NCI-H2081 treated with DMSO at 0.1 percent for 48 hours (cell line): ENCODE measurements around the gene C19orf47.
"Not testable (repeated sequence)": the region's sequence is repeated elsewhere in the genome, so short reads cannot be mapped to it uniquely, and the experiment has no call there.

Experiments
- DNase-seq: peaks from one replicate; lab custom pipeline; 2025; lab: John Stamatoyannopoulos, UW

Gene C19orf47

DNA sequence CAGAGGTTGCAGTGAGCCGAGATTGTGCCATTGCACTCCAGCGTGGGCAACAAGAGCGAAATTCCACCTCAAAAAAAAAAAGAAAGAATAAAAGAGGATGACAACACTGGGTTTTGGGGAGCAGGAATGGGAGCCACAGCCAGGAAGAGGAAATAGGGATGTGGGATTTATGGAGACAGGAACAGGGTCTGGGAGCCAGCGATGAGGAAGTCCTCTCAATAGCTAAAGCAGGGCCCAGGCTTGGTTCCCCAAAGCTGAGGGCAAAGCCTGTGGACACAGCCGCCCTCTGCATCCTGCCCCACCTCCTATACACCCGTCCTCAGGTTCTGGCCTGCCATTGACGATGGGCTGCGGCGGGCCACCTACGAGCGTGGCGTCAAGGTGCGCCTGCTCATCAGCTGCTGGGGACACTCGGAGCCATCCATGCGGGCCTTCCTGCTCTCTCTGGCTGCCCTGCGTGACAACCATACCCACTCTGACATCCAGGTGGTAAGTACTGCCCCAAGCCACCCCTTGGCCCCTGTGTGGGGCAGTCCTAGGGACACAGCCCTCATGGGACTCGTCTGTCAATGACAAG, 28.2 kb upstream of the C19orf47 start:
- DNase-seq: no peak

DNA sequence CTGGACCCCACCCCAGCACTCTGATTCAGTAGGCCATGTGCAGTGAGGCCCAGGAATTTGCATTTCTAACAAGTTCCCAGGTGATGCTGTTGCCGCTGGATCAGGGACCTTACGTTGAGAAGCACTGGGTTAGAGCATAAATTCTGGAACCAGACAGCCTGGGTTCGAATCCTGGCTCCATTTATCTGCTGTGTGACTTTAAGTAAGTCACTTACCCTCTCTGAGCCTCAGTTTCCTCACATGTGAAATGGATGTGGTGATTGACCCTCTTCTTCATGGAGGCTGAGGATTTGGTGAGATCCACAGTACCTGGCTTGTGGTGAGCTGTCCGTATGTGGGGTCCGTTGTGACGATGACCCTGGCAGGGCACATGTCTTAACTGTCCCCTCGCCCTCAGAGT, 25.9 kb upstream of the C19orf47 start:
- no peak for DNase-seq

DNA sequence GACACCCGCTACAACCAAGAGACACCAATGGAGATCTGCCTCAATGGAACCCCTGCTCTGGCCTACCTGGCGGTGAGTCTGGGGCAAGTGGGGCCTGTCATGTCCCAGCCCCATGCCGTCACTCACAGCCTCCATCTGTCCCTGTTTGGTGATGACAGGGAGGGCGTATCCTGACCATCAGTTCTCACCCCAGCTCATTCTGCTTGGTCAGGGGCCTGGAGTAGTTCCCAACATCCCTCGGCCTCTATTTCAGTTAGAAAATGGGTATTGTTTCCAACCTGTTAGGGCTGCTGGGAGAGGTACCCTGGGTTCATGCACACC, 23.6 kb upstream of the C19orf47 start:
- DNase-seq: no peak

DNA sequence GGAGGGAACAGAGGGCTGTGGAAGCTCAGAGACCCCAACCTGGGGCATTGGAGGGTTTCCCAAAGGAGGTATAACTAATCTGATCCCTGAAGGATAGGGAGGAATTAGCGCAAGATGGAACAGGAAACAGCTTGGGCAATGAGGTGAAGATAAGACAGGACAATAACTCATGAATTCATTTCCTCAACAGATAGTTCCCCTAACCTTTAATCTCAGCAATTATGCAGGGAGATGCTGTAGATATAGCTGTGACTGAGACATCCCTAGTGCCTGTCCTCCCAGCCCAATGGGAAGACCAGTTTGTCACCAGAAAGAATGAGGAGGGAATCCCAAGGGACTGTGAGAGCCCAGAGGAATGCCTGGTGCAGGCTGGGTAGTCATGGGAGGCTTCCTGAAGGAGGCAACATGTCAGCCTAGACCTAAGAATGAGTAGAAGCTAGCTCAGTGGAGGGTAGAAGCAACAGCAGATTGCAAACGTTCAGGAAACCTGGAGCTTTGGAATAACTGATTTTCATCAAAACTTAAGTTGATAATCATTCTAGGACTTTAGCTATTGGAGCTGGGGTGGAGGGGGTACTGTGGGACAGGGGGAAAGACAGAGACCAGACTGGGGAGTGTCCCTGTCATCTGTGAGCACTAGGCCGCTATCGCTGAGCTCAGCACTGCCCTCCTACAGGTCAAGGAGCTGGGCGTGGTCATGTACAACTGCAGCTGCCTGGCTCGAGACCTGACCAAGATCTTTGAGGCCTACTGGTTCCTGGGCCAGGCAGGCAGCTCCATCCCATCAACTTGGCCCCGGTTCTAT, 23.0 kb upstream of the C19orf47 start:
- no peak for DNase-seq

DNA sequence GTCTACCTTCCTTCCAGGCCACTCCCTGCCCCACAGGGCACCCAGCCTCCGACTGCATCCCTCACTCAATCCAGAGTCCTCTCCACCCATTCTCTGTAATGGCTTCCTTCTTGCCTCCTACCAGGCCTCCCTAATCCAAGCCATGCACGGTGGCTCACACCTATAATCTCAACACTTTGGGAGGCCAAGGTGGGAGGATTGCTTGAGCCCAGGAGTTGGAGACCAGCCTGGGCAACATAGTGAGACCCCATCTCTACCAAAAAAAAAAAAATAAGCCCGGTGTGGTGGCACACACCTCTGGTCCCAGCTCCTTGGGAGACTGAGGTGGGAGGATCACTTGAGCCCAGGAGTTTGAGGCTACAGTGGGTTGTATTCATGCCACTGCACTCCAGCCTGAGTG, 22.1 kb upstream of the C19orf47 start:
- DNase-seq: not testable (repeated sequence)

DNA sequence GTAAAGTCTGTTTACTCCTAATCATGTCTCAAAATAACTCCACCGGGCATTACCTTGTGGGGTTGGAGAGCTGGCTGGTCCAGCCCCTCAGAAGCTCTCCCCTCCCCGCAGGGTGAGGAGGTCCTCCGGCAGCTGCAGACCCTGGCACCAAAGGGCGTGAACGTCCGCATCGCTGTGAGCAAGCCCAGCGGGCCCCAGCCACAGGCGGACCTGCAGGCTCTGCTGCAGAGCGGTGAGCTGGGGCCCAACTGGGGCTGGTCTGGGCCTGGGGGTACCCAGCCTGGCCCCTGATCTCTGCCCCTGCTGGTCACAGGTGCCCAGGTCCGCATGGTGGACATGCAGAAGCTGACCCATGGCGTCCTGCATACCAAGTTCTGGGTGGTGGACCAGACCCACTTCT, 21.6 kb upstream of the C19orf47 start:
- no peak for DNase-seq

DNA sequence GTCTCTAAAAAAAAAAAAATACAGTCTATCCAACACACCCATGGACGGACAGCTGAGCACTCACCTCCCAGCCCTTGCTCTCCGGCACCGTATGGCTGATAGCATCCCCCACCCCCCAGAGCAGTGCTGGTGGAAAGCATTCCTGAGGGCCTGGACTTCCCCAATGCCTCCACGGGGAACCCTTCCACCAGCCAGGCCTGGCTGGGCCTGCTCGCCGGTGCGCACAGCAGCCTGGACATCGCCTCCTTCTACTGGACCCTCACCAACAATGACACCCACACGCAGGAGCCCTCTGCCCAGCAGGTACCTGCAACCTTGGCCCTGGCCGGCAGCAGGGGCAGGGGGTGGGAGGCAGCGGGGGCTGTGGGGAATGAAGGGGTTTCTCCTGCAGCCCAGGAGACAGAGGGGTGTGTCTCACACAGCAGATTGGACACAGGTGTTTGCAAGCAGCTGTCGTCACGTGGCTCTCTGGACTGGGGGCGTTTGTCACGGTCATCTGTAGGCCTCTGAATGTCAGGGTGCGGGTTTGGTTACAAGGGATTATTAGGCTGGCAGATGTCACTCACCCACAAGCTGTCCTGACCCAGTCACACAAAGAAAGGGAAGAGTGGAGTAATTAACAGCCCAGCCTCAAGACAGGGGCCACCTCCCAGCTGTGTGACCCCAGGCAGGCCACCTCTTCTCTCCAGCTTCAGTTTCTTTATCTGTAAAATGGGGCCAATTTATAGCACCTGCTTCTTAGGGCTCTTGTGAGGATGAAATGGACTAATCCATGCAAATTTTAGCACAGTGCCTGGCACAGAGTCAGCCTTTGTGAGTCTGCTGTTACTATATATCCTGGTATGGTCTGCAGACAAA, 19.6 kb upstream of the C19orf47 start:
- DNase-seq: no peak

DNA sequence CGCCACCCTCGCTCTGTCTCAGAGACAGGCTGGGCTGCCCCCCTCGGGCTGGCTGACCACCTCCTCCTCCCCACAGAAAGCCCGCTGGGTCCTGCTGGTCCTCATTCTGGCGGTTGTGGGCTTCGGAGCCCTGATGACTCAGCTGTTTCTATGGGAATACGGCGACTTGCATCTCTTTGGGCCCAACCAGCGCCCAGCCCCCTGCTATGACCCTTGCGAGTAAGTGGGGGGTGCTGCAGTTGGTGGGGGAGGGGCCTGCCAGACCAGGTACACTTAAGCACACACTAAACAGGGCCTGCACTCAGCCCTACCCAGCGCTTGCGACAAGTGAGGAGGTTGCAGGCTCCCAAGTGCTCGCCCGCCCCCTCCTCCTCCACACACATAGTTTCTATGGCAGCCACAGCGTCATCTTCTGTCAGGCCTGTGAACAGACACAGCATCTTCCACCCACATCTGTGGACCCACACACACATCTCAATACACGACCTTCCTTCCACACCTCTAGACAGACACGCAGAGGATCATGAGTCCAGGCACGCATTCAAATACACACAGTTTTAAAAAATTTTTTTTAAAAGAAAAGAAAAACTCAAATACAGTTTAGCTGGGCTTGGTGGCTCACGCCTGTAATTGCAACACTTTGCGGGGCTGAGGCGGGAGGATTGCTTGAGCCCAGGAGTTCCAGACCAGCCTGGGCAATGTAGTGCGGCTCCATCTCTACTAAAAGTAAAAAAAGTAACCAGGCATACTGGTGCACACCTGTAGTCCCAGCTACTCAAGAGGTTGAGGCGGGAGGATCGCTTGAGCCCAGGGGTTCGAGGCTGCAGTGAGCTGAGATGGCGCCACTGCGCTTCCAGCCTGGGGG, 18.7 kb upstream of the C19orf47 start:
- DNase-seq: no peak

DNA sequence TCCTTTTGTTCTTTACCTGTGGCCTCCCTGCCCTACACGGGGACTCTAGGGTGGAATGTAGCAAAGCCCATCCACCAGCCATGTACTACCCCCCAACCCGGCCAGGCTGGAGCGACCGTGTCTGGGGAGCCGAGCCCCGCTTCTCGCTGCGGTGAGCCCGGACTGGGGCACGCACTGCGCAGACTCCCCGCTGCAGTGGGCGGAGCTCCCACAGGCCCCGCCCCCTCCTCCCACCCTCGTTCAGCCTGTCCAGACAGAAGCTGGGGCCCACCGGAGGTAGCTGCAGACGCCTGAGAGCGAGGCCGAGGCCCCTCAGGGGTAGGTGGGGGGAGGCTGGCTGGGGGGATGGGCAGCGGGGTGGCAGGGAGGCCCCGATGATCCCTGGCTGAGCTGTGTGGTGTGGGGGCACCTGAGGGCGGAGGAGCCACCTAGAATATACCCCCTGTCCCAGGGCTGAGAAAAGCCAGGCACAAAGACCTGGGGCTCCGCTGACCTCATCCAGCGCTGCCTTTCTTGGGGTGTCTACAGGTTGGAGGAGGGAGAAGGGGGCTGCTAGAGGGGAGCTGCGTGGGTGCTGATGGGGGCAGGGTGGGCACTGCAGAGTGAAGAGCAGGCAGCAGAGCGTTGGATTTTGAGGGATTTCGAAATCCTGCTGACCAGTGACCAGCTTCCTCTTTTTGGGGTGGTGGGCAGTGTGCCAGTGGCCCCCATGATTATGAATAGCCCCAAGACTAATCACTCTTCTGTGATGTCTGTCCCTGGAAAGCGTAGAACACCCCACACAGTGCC, 17.6 kb upstream of the C19orf47 start:
- DNase-seq: no peak

DNA sequence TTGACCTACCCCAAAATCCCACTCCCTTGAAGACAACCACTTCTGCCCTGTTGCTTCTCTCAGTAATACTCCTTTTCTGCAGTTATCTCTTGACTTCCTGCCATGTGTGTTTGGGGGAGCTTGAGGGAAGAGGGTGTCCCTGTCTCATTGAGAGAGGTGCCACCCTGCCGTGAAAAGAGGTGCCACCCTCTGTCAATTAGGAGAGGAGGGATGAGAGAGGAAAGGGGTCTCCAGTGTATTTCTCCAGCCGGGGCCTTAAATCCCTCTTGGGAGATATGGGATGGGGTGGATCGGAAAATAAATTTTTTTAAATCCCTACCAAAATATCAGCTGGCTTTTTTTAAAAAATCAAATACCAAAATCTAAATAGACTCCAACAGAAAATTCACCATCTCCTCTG, 16.8 kb upstream of the C19orf47 start:
- no peak for DNase-seq

DNA sequence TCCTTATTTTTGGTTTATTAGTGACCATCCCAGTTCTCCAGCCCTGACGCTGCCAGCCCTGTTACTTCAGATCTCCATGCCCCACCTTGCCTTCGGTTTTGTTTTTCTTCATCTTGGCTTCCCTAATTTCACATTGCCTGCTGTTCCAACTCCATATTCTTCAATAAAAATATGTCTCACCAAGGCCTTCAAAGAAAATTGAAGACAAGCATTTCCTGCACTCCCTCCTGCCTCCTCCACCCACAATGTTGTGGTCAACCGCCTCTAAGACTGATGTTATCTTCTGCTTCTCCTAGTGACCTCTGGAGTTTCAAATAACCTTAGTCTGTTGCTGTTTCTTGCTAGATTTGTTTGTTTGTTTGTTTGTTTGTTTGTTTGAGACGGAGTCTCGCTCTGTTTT, 14.9 kb upstream of the C19orf47 start:
- DNase-seq: no peak

DNA sequence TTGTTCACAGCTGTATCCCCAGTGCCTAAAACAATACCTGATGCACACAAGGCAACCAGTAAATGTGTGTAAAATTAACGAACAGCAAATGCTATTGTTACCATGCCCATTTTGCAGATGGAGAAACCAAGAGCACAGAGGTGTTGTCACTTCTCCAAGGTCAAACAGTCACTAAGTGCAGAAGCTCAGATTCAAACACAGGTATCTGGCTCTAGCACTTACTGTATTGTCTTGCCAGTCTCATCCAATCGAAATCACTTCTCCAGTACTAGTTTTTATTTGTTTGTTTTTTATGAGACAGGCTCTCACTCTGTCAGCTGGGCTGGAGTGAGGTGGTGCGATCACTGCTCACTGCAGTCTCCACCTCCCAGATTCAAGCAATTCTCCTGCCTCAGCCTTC, 14.0 kb upstream of the C19orf47 start:
- DNase-seq: no peak

DNA sequence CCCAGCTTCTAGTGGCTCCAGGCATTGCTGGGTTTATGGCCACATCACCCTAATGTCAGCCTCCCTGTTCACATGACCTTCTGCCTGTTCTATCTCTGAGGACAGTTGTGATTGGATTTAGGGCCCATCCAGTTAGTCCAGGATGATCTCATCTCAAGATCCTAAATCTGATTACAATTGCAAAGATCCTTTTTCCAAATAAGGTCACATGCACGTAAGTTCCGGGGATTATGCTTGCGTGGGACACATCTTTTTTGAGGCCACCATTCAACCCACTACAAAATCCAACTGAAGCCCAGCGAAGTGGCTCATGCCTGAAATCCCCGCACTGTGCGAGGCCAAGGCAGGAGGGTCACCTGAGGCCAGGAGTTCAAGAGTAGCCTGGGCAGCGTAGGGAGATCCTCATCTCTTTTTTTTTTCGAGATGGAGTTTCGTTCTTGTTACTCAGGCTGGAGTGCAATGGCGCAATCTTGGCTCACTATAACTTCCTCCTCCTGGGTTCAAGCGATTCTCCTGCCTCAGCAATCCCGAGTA, 12.6 kb upstream of the C19orf47 start:
- DNase-seq: no peak

DNA sequence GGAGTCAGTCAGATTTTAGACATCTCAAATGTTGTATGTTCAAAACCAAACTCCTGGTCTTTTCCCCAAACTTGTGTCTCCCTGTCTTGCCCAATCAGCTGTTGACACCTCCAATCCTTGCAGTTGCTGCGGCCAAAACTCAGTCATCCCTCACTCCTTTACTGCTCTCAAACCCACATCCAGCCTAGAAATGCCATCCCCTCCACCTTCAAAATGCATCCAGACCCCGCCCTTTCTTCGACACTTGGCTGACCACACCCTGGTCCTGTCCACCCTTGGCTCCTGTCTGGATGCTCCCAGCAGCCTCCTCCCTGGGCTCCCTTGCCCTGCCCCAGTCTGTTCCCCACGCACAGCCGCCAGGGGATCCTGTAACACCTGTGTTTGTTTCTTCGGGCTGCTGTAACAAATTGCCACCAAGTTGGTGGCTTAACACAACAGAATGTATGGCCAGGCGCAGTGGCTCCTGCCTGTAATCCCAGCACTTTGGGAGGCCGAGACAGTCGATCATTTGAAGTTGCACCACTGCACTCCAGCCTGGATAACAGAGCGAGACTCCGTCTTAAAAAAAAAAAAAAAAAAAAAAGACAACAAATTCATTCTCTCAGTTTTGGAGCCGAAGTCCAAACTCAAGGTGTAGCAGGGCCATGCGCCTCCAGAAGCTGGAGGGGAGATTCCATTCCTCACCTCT, 12.0 kb upstream of the C19orf47 start:
- no peak for DNase-seq

DNA sequence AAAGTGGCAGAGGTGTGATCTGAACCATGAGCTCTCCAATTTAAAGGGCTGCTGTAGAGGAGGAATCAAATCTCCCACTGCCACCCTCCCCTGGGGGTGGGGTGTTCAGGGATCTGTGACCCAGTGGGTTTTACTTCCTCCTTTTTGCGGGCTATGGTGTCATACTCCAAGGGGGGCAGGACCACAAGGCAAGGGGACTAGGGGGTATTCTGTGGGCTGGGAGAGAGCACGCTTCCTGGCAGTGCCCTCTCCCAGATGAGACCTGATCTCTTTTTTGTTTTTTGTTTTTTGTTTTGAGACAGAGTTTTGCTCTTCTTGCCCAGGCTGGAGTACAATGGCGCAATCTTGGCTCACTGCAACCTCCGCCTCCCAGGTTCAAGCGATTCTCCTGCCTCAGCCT, 10.6 kb upstream of the C19orf47 start:
- no peak for DNase-seq

DNA sequence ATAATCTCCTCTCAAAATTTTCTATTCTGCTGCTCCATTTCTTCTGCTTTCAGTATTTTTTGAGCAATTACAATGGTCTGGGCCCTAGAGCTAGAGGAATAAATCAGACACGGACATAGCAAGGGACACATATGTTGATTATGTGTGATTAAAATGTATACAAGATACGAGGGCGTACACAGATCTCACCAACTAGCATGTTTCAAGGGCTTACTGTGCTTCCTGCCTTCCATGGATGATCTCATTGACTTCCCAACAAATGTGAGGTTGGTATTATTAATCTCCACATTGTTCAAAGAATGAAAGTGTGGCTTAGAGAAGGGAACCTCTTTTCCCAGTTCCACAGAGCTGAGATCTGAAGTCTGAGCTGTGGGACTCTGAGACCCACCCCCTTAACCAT, 9.4 kb upstream of the C19orf47 start:
- DNase-seq: no peak

DNA sequence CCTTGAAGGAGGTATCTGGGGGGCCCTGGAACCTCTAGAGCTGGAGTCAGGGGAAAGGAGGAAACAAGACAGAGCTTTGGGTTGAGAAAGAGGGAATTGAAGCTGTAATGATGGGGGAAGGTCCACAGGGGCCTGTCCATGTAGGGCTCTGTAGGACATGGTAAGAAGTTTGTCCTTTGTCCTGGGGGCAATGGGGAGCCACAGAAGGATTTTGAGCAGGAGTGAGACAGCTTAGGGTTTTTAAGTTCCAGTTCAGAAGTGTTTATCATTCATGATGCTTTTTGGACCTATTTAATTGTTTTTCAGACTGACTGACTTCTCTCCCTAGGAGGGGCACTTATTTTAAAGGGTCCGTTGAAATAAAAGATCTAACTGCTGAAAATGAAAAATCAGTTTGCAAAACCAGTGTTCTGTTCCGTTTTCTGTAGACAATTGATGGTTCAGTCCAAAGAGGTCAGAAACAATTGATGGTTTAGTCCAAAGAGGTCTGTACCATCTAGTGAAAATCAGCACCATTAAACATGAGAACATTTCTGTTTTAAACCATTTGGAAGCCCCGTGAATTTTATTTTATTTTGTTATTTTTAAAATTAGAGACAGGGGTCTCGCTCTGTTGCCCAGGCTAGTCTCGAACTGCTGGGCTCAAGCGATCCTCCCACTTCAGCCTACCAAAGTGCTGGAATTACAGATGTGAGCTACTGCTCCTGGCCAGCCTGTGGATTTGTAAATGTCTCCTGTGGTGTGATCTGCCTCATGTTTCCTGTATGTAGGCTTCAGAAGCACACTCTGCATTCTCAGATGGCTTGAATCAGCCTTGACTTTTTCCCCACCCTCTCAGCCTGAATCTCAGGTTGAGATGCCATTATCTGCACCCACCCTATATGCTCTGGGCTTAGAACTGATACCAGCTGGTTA, 8.7 kb upstream of the C19orf47 start:
- no peak for DNase-seq

DNA sequence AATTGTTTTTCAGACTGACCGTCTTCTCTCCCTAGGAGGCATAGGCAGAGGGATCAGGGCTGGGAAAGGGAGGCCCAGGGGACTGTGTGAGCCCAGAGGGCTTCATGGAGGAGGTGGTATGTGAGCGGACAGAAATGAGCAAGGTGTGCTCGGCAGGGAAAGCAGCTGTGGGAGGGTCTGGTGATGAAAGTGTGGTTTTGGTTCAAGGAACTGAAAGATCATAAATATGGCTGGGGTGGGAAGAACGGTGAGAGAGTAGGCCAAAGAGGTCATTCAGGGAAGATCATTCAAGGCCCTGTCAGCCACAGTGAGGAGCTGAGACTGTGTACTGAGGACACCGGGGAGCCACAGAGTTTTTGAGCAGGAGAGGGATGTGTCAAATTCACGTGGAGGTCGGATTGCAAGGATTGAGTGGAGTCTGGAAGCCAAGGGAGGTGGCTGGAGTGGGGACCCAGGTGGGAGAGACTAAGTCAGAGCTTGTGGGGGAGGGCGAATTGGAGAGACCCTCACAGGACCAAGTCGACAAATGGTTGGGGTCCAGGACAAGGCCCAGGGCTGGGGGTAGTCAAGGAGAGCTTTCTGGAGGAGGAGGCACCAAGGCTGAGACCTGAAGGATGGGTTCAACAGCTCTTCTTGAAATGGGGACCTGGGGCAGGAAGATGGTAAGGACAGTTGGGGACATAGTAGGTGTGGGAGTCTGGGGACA, 7.9 kb upstream of the C19orf47 start:
- no peak for DNase-seq
